Measurements from ENCODE around the gene AZU1.
"Not testable (repeated sequence)": the region's sequence is repeated elsewhere in the genome, so short reads cannot be mapped to it uniquely, and the experiment has no call there.

AZU1 gene

GRCh38 chr19:875265-875879, 47.7 kb downstream of the AZU1 start:
- DNase-seq: no peak

- DNase-seq: no peak
Observed at GRCh38 chr19:876089-876488, 48.5 kb downstream of the AZU1 start.

DNA sequence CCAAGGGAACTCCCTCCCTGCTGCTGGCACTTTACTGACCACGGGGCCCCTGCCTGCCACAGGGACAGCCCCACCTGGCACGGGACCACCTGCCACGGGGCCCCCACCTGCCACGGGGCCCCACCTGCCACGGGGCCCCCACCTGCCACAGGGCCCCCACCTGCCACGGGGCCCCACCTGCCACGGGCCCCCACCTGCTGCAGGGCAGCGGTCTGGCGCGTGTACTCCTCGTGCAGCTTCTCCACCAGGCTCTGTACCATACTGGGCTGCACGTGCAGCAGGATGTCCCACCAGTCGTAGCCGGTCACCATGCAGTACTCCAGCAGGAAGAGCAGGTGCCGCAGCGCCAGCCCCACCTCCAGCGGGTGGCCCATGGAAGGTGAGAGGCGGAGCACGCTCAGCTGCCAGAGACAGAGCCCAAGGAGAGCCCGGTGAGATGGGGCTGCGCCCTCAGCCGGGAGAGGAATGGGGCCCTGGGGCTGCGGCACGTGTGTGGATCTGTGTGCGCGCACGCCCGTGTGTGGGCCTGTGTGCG, 49.2 kb downstream of the AZU1 start:
- DNase-seq: no peak

DNA sequence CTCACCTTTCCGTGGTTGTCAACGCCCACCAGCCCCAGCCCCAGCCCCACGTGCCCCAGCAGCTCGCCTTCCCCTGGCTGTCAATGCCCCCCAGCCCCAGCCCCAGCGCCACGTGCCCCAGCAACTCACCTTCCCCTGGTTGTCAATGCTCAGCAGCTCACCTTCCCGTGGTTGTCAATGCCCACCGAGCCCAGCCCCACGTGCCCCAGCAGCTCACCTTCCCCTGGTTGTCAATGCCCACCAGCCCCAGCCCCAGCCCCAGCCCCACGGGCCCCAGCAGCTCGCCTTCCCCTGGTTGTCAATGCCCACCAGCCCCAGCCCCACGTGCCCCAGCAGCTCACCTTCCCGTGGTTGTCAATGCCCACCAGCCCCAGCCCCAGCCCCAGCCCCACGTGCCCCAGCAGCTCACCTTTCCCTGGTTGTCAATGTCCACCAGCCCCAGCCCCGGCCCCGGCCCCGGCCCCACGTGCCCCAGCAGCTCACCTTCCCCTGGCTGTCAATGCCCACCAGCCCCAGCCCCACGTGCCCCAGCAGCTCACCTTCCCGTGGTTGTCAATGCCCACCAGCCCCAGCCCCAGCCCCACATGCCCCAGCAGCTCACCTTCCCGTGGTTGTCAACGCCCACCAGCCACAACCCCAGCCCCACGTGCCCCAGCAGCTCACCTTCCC, 50.5 kb downstream of the AZU1 start:
- DNase-seq: not testable (repeated sequence)

DNA sequence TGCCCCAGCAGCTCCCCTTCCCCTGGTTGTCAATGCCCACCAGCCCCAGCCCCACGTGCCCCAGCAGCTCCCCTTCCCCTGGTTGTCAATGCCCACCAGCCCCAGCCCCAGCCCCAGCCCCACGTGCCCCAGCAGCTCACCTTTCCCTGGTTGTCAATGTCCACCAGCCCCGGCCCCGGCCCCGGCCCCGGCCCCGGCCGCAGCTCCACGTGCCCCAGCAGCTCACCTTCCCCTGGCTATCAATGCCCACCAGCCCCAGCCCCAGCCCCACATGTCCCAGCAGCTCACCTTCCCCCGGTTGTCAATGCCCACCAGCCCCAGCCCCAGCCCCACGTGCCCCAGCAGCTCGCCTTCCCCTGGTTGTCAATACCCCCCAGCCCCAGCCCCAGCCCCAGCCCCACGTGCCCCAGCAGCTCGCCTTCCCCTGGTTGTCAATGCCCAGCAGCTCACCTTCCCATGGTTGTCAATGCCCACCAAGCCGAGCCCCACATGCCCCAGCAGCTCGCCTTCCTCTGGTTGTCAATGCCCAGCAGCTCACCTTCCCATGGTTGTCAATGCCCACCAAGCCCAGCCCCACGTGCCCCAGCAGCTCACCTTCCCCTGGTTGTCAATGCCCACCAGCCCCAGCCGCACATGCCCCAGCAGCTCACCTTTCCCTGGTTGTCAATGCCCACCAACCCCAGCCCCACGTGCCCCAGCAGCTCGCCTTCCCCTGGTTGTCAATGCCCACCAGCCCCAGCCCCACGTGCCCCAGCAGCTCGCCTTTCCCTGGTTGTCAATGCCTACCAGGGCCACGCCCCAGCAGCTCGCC, 51.3 kb downstream of the AZU1 start:
- DNase-seq: not testable (repeated sequence)

GRCh38 chr19:879711-880438, 52.2 kb downstream of the AZU1 start:
- DNase-seq: no peak

Measured in activated gamma-delta T cell treated with Interleukin-2 at 50 U/mL for 16 hours (primary cell).